Psoas muscle (tissue), 8 donors: ENCODE measurements around the gene RBFOX1. TPM values are rescaled to one million over a fixed set of nuclear protein-coding genes. Genes with fewer than 3 reads are reported as not detected.

Source experiments
- ATAC-seq, 4 donors: fragments of 200-7000 bp; cut with Tn5 transposase; one replicate each; pipeline ENCODE4 v1.9.1; 2020; ENCODE audit warnings: moderate library complexity in 3 of 4, mild to moderate bottlenecking in 2 of 4
- DNase-seq, 2 donors: peaks; one replicate each; pipeline ENCODE4 v3.0.0-alpha.2; 2020
- H3K27ac ChIP-seq: fragments of 200-600 bp; one replicate; pipeline ENCODE4 v1.8.0; 2022
- H3K27me3 ChIP-seq, 3 donors: fragments of 200-600 bp in 1 of 3; one replicate each; pipeline versions ENCODE4 v1.6.1 to v1.8.0; 2013 to 2022; ENCODE audit warnings: low read length in 2 of 3, mild to moderate bottlenecking in 2 of 3, moderate library complexity in 1 of 3; ENCODE audit not compliant: insufficient read depth in 3 of 3
- H3K36me3 ChIP-seq, 2 donors: fragments of 200-600 bp in 1 of 2; one replicate each; pipeline versions ENCODE4 v1.6.1 to v1.8.0; 2013 to 2022; ENCODE audit warnings: low read depth in 1 of 2, mild to moderate bottlenecking in 1 of 2, moderate library complexity in 1 of 2; ENCODE audit not compliant: insufficient read depth in 1 of 2
- H3K4me1 ChIP-seq: fragments of 200-600 bp; one replicate; pipeline ENCODE4 v1.8.0; 2022
- H3K4me3 ChIP-seq: fragments of 200-600 bp; one replicate; pipeline ENCODE4 v1.8.0; 2022; ENCODE audit warnings: mild to moderate bottlenecking
- H3K9me3 ChIP-seq: fragments of 200-600 bp; one replicate; pipeline ENCODE4 v1.8.0; 2022
- CTCF ChIP-seq: fragments of 200-600 bp; IDR thresholded peaks from one replicate; pipeline ENCODE4 v1.8.0; 2022; ENCODE audit warnings: antibody characterized with exemption
- WGBS, 3 donors: extraction: QIAGEN DNeasy Blood & Tissue Kit; methylation state at CpG; one replicate each; pipeline versions ENCODE4 v1.1.6 to v1.1.7; 2013; 5-methylcytosine and 5-hydroxymethylcytosine counted together
- intact Hi-C, 2 donors: fragments of 100-400 bp; cut with DNase I; formaldehyde crosslinking; loops; one replicate each; pipeline versions ENCODE4 v1.11.0 to v1.14.2; 2022
- polyA plus RNA-seq, 3 donors: library from polyadenylated mRNA; stranded (reverse); fragments of 200-250 nt; gene quantifications; one replicate each; pipeline ENCODE4 v1.2.3, GENCODE V29; 2013
- total RNA-seq, 4 donors: library from RNA; stranded (reverse); fragmentation: NEBNext Ultra II Directional in 2 of 4; extraction: Animal tissue kit (Norgen Biotek cat#: 25700) in 2 of 4; gene quantifications; one replicate each; pipeline versions ENCODE4 v1.2.1 to v1.2.4, GENCODE V29; 2021 to 2023
- donor health status: healthy with polysubstance abuse.
- donor health status: DM: no; HTN: no; CAD: no; lungs with moderate emphysema.
- donor health status: Bipolar disorder and iron deficiency.
- donor health status: healthy.
- donor health status: DM: yes; HTN: yes; CAD: no.
- donor health status: DM: no; HTN: no; CAD: no.
- donor health status: DM: no; HTN: no; CAD: no.
- donor health status: DM: yes; HTN: yes; CAD: no.

RBFOX1 gene
- total and polyA plus RNA-seq, 7 donors: 2.8 to 141 (median 113) TPM

- Histone ChIP-seq H3K4me3 (no peak overlapping the region), H3K27me3 (no peaks in the 10 kb centered on the region), H3K9me3 (no peaks in the 10 kb centered on the region), H3K36me3 (peaks cover 0 to 23% of the 10 kb centered on the region in 2 donors), H3K4me1 (peaks cover 86% of the 10 kb centered on the region), H3K27ac (peak overlapping the region; percentile 83)
- no peak for TF ChIP-seq CTCF
- 75 to 85% (median 81%) methylated on average over 10 of the region's 10 CpGs for WGBS, 3 donors
- no peak for ATAC-seq
- intact Hi-C loops: loop anchor here in 1 of 2 donors (2.0 kb wide), 1 partner anchor 27 kb away; no protein-coding TSS in a partner anchor
- DNase-seq: no peak
Observed at GRCh38 chr16:7361416-7362129, 28.9 kb downstream of the RBFOX1 start.

GRCh38 chr16:7362231-7362630 is 29.6 kb downstream of the RBFOX1 start:
- Histone ChIP-seq H3K4me3 (peak overlapping the region; percentile 49), H3K4me1 (peaks cover 87% of the 10 kb centered on the region), H3K27me3 (no peaks in the 10 kb centered on the region), H3K27ac (peak overlapping the region; percentile 83), H3K36me3 (peaks cover 0 to 18% of the 10 kb centered on the region in 2 donors), H3K9me3 (no peaks in the 10 kb centered on the region)
- no peak for TF ChIP-seq CTCF
- 91 to 95% (median 94%) methylated on average over 6 of the region's 6 CpGs for WGBS, 3 donors
- no peak for DNase-seq
- no peak for ATAC-seq
- intact Hi-C loops: loop anchor here in 1 of 2 donors (2.0 kb wide), 1 partner anchor 27 kb away; no protein-coding TSS in a partner anchor

GRCh38 chr16:7363422-7364417 is 31.1 kb downstream of the RBFOX1 start:
- Histone ChIP-seq H3K27ac (peak overlapping the region; percentile 83), H3K4me3 (peak overlapping the region; percentile 49), H3K4me1 (peaks cover 79% of the 10 kb centered on the region), H3K9me3 (no peaks in the 10 kb centered on the region), H3K36me3 (peaks cover 0 to 11% of the 10 kb centered on the region in 2 donors), H3K27me3 (no peaks in the 10 kb centered on the region)
- 4 to 14% (median 7%) methylated on average over 18 of the region's 18 CpGs for WGBS, 3 donors
- TF ChIP-seq CTCF: no peak
- ATAC-seq (peak; percentile 60 to 79 (median 72)), DNase-seq (peak; percentile 45 to 86)
- intact Hi-C loops: loop anchor here in 1 of 2 donors (2.0 kb wide), 1 partner anchor 29 kb away; no protein-coding TSS in a partner anchor

- intact Hi-C loops: no loop called here
- WGBS, 3 donors: 29 to 40% (median 32%) methylated on average over 7 of the region's 7 CpGs
- Histone ChIP-seq H3K9me3 (no peaks in the 10 kb centered on the region), H3K4me1 (peaks cover 78% of the 10 kb centered on the region), H3K4me3 (peak overlapping the region; percentile 29), H3K27me3 (no peaks in the 10 kb centered on the region), H3K36me3 (peaks cover 0 to 16% of the 10 kb centered on the region in 2 donors), H3K27ac (peak overlapping the region; percentile 83)
- peak; percentile 28 to 68 for DNase-seq
- TF ChIP-seq CTCF: no peak
- peak; percentile 31 to 75 (median 67) for ATAC-seq
Observed at GRCh38 chr16:7366041-7366440, 33.4 kb downstream of the RBFOX1 start.
